ENCODE results near the gene UNCX. TPM values are rescaled to one million over a fixed set of nuclear protein-coding genes. Genes with fewer than 3 reads are reported as not detected.

UNCX gene
- total RNA-seq = not detected in 2 replicates

DNA sequence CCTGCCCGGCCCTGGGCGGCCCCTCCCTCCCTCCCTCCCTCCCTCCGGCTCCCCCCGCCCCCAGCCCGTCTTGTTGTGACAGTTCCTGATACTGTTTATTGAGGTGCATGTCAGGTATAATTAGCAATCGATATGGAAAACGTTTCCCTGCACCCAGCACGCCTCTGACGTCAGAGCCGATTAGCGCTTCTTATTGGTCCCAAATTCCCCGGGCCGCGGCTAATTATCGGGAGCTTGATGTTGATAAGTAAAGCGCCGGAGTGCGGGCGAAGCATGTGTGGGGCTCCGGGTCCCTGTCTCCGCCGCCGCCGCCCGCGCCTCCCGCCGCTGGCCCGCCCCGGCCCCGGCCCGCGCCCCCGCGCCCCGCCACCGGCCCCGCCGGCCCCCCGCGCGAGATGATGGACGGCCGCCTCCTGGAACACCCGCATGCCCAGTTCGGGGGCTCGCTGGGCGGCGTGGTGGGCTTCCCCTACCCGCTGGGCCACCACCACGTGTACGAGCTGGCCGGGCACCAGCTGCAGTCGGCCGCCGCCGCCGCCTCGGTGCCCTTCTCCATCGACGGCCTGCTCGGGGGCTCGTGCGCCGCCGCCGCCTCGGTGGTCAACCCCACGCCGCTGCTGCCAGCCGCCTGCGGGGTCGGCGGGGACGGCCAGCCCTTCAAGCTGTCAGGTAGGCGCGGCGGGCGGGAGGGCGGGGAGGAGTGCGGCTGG, at the start of gene UNCX:
Gene UNCX (plus strand): TSS at position 250 of the 710 bp plus-strand sequence. CDS start 146 bp downstream, at position 396.

Other genes starting within 250 kb of the UNCX start
- not detected in 2 replicates for gene CYP2W1, start 249.7 kb upstream of the UNCX start, total RNA-seq
- 21.7 and 24.7 TPM in 2 replicates for gene GPR146, start 188.3 kb upstream of the UNCX start, total RNA-seq
- 0.86 and 0.87 TPM in 2 replicates for gene GPER1, start 144.8 kb upstream of the UNCX start, total RNA-seq
- 14.1 and 14.2 TPM in 2 replicates for gene ZFAND2A, start 72.7 kb upstream of the UNCX start, total RNA-seq
- gene MICALL2, start 226.6 kb downstream of the UNCX start, total RNA-seq = 6.9 TPM in 2 replicates